K562 (cell line): ENCODE measurements around the gene MRI1. TPM values are rescaled to one million over a fixed set of nuclear protein-coding genes. Genes with fewer than 3 reads are reported as not detected.

Source experiments
- ADNP ChIP-seq: fragments of 200-800 bp; sonication (Bioruptor generic); IDR thresholded peaks from 2 replicates; pipeline ENCODE4 v1.6.1; 2016; ENCODE audit warnings: missing genetic modification characterization, missing compliant biosample characterization
- BRF1 ChIP-seq: IDR thresholded peaks from 3 replicates; pipeline ENCODE4 v1.6.1; 2011; ENCODE audit warnings: borderline replicate concordance, mild to moderate bottlenecking; ENCODE audit not compliant: insufficient read length; ENCODE audit errors: extremely low read depth
- HDAC8 ChIP-seq: fragments of 450-650 bp; IDR thresholded peaks from 2 replicates; pipeline ENCODE4 v1.6.1; 2016; ENCODE audit warnings: mild to moderate bottlenecking, missing genetic modification characterization, moderate library complexity, missing compliant biosample characterization
- HSF4 ChIP-seq: fragments of 250-450 bp; sonication (Bioruptor Pico); IDR thresholded peaks from 2 replicates; pipeline ENCODE4 v2.1.2; 2022; ENCODE audit warnings: mild to moderate bottlenecking, moderate library complexity, borderline replicate concordance
- NR2C2 ChIP-seq, 2 experiments: fragments of 200-800 bp in 1 of 2; sonication (Bioruptor generic) in 1 of 2; sonication (generic) in 1 of 2; formaldehyde crosslinking in 1 of 2; IDR thresholded peaks; 2 replicates each; pipeline versions ENCODE4 v1.6.1 to v1.8.0; 2016 to 2022; ENCODE audit warnings: mild to moderate bottlenecking in 1 of 2, missing compliant biosample characterization in 1 of 2, missing genetic modification characterization in 1 of 2, missing genetic modification reagents in 1 of 2
- RFX7 ChIP-seq: fragments of 250-450 bp; sonication (Bioruptor Pico); IDR thresholded peaks from 2 replicates; pipeline ENCODE4 v1.5.1; 2021; ENCODE audit warnings: mild to moderate bottlenecking
- ZC3H4 ChIP-seq: sonication (generic); formaldehyde crosslinking; IDR thresholded peaks from 2 replicates; pipeline ENCODE4 v1.9.0; 2021; ENCODE audit warnings: missing genetic modification reagents, borderline replicate concordance
- ZNF224 ChIP-seq: sonication (generic); formaldehyde crosslinking; IDR thresholded peaks from 2 replicates; pipeline ENCODE4 v1.8.0; 2022; ENCODE audit warnings: mild to moderate bottlenecking, missing genetic modification reagents
- ZNF778 ChIP-seq: fragments of 450-650 bp; formaldehyde crosslinking; IDR thresholded peaks from 2 replicates; pipeline ENCODE4 v1.4.0; 2020; ENCODE audit warnings: mild to moderate bottlenecking, moderate library complexity
- polyA plus RNA-seq, 8 experiments: library from polyadenylated mRNA; depleted of rRNA in 4 of 8; stranded (reverse) in 5 of 8; unstranded in 3 of 8; fragments of >200 nt; fragmentation: Nextera tagmentation in 2 of 8; fragmentation: Illumina TruSeq in 1 of 8; extraction: Ambion mirVana in 2 of 8; extraction: Trizol in 1 of 8; gene quantifications; 2 replicates each; pipeline versions ENCODE4 v1.2.1 to v1.2.3, GENCODE V29; 2011 to 2014; ENCODE audit warnings: inconsistent platforms in 1 of 8, missing spikeins in 1 of 8
- total RNA-seq, 7 experiments: library from RNA; depleted of rRNA in 6 of 7; stranded (reverse); fragments of >200 nt in 6 of 7; fragmentation: Illumina TruSeq in 2 of 7; extraction: Trizol in 2 of 7; gene quantifications; 2 replicates each; pipeline versions ENCODE4 v1.2.1 to v1.2.3, GENCODE V29; 2011 to 2021; ENCODE audit warnings: low replicate concordance in 1 of 7
- TF ChIP-seq, protein P1 (sequence below): fragments of 450-650 bp; IDR thresholded peaks from 2 replicates; pipeline ENCODE4 v1.6.1; 2016; ENCODE audit warnings: mild to moderate bottlenecking, moderate library complexity
- TF ChIP-seq, protein P2 (sequence below): sonication (generic); formaldehyde crosslinking; IDR thresholded peaks from 2 replicates; pipeline ENCODE4 v1.8.1; 2023; ENCODE audit warnings: mild to moderate bottlenecking, missing genetic modification reagents
- TF ChIP-seq, protein P3 (sequence below): fragments of 450-650 bp; IDR thresholded peaks from 2 replicates; pipeline ENCODE4 v1.6.1; 2016; ENCODE audit warnings: antibody characterized with exemption

The MRI1 gene
- total and polyA plus RNA-seq, 9 of the 15 experiments (the other 6 are each of a cell fraction or from before 2014, with no cell fraction given) = 5.5 to 57.4 (median 28.2) TPM

DNA sequence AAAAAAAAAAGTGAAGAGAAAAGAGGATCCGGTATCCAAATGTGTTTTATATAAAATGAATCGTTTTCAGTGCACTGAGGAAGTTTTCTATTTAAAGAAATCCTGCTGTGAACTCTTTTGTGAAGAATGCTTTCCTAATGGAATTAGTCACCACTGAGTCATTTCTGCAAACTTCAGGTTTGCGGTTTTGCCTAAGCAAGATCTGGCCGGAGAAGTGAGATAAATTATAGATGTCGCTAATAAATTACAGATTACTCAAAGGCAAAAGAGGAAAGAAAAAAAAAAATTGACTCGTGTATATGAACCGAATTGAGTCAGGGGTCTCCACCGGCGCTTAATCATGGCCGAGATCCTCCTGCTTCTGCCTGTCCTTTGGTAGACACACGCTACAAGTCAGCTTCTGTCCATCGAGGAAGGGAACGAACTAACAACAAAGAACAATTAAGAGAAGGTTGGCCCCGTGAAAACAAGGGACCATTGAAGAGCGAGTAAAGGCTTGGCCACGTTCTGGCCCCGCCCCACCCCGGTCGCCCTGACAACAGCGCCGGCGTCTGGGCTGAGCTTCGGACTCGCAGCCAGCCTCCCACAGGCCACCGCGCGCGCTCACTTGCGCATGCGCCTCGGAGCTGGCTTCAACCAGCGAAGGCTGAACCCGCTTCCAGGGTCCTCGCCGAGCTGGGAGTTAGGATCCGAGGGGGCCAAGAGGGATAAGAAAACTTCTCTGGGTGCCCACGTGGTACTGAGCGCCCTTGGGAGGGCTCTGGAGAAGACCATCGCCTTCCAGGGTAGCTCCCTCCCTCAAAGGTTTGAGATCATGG, 33.0 kb upstream of the MRI1 start (continued):
- no peak for TF ChIP-seq RFX7 (CRISPR knock-in tag)
- TF ChIP-seq, protein P1, sequence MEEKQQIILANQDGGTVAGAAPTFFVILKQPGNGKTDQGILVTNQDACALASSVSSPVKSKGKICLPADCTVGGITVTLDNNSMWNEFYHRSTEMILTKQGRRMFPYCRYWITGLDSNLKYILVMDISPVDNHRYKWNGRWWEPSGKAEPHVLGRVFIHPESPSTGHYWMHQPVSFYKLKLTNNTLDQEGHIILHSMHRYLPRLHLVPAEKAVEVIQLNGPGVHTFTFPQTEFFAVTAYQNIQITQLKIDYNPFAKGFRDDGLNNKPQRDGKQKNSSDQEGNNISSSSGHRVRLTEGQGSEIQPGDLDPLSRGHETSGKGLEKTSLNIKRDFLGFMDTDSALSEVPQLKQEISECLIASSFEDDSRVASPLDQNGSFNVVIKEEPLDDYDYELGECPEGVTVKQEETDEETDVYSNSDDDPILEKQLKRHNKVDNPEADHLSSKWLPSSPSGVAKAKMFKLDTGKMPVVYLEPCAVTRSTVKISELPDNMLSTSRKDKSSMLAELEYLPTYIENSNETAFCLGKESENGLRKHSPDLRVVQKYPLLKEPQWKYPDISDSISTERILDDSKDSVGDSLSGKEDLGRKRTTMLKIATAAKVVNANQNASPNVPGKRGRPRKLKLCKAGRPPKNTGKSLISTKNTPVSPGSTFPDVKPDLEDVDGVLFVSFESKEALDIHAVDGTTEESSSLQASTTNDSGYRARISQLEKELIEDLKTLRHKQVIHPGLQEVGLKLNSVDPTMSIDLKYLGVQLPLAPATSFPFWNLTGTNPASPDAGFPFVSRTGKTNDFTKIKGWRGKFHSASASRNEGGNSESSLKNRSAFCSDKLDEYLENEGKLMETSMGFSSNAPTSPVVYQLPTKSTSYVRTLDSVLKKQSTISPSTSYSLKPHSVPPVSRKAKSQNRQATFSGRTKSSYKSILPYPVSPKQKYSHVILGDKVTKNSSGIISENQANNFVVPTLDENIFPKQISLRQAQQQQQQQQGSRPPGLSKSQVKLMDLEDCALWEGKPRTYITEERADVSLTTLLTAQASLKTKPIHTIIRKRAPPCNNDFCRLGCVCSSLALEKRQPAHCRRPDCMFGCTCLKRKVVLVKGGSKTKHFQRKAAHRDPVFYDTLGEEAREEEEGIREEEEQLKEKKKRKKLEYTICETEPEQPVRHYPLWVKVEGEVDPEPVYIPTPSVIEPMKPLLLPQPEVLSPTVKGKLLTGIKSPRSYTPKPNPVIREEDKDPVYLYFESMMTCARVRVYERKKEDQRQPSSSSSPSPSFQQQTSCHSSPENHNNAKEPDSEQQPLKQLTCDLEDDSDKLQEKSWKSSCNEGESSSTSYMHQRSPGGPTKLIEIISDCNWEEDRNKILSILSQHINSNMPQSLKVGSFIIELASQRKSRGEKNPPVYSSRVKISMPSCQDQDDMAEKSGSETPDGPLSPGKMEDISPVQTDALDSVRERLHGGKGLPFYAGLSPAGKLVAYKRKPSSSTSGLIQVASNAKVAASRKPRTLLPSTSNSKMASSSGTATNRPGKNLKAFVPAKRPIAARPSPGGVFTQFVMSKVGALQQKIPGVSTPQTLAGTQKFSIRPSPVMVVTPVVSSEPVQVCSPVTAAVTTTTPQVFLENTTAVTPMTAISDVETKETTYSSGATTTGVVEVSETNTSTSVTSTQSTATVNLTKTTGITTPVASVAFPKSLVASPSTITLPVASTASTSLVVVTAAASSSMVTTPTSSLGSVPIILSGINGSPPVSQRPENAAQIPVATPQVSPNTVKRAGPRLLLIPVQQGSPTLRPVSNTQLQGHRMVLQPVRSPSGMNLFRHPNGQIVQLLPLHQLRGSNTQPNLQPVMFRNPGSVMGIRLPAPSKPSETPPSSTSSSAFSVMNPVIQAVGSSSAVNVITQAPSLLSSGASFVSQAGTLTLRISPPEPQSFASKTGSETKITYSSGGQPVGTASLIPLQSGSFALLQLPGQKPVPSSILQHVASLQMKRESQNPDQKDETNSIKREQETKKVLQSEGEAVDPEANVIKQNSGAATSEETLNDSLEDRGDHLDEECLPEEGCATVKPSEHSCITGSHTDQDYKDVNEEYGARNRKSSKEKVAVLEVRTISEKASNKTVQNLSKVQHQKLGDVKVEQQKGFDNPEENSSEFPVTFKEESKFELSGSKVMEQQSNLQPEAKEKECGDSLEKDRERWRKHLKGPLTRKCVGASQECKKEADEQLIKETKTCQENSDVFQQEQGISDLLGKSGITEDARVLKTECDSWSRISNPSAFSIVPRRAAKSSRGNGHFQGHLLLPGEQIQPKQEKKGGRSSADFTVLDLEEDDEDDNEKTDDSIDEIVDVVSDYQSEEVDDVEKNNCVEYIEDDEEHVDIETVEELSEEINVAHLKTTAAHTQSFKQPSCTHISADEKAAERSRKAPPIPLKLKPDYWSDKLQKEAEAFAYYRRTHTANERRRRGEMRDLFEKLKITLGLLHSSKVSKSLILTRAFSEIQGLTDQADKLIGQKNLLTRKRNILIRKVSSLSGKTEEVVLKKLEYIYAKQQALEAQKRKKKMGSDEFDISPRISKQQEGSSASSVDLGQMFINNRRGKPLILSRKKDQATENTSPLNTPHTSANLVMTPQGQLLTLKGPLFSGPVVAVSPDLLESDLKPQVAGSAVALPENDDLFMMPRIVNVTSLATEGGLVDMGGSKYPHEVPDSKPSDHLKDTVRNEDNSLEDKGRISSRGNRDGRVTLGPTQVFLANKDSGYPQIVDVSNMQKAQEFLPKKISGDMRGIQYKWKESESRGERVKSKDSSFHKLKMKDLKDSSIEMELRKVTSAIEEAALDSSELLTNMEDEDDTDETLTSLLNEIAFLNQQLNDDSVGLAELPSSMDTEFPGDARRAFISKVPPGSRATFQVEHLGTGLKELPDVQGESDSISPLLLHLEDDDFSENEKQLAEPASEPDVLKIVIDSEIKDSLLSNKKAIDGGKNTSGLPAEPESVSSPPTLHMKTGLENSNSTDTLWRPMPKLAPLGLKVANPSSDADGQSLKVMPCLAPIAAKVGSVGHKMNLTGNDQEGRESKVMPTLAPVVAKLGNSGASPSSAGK = no peak
- no peak for TF ChIP-seq NR2C2 (CRISPR knock-in tag; IDR thresholded peaks at IDR 0.05)
- TF ChIP-seq NR2C2 (tag; IDR thresholded peaks at IDR 0.05) = no peak; the same call in 1 of the 2 replicates
- no peak for TF ChIP-seq ZNF224 (CRISPR knock-in tag)
- TF ChIP-seq, protein P2, sequence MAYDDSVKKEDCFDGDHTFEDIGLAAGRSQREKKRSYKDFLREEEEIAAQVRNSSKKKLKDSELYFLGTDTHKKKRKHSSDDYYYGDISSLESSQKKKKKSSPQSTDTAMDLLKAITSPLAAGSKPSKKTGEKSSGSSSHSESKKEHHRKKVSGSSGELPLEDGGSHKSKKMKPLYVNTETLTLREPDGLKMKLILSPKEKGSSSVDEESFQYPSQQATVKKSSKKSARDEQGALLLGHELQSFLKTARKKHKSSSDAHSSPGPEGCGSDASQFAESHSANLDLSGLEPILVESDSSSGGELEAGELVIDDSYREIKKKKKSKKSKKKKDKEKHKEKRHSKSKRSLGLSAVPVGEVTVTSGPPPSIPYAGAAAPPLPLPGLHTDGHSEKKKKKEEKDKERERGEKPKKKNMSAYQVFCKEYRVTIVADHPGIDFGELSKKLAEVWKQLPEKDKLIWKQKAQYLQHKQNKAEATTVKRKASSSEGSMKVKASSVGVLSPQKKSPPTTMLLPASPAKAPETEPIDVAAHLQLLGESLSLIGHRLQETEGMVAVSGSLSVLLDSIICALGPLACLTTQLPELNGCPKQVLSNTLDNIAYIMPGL (CRISPR knock-in tag) = no peak
- TF ChIP-seq ADNP = no peak
- TF ChIP-seq, protein P3, sequence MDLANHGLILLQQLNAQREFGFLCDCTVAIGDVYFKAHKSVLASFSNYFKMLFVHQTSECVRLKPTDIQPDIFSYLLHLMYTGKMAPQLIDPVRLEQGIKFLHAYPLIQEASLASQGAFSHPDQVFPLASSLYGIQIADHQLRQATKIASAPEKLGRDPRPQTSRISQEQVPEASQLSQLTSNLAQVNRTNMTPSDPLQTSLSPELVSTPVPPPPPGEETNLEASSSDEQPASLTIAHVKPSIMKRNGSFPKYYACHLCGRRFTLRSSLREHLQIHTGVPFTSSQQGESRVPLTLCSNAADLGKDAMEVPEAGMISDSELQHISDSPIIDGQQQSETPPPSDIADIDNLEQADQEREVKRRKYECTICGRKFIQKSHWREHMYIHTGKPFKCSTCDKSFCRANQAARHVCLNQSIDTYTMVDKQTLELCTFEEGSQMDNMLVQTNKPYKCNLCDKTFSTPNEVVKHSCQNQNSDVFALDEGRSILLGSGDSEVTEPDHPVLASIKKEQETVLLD = peak; percentile 95
- TF ChIP-seq BRF1 = no peak
- TF ChIP-seq ZC3H4 (CRISPR knock-in tag) = no peak
- TF ChIP-seq HSF4 = no peak
- no peak for TF ChIP-seq HDAC8 (tag)
- no peak for TF ChIP-seq ZNF778 (CRISPR knock-in tag)
